Panc1 (cell line): ENCODE data around the gene DHRS4.
"Not testable (repeated sequence)": the region's sequence is repeated elsewhere in the genome, so short reads cannot be mapped to it uniquely, and the experiment has no call there.

ENCODE experiments used
- CTCF ChIP-seq: fragments of 450-650 bp; IDR thresholded peaks from 2 replicates; pipeline ENCODE4 v1.5.1; 2017; ENCODE audit warnings: mild to moderate bottlenecking
- POLR2AphosphoS5 ChIP-seq: IDR thresholded peaks from 2 replicates; pipeline ENCODE4 v1.6.1; 2012; ENCODE audit warnings: mild to moderate bottlenecking, low read depth, low read length, moderate library complexity
- REST ChIP-seq, 2 experiments: IDR thresholded peaks; 2 replicates each; pipeline ENCODE4 v1.6.1; 2011 to 2012; ENCODE audit warnings: low read depth in 2 of 2, control low read depth in 1 of 2, low read length in 1 of 2, mild to moderate bottlenecking in 1 of 2, moderate library complexity in 1 of 2; ENCODE audit not compliant: insufficient read depth in 1 of 2
- TCF7L2 ChIP-seq: IDR thresholded peaks from 2 replicates; pipeline ENCODE4 v1.6.1; 2011; ENCODE audit warnings: mild to moderate bottlenecking, low read depth, low read length, inconsistent platforms

- TF ChIP-seq TCF7L2; CTCF; POLR2AphosphoS5; REST (IDR thresholded peaks at IDR 0.05; ENCODE audit: insufficient read depth in 1 of 2, low read depth in 2 of 2, low read length in 1 of 2): not testable (repeated sequence)
Observed at GRCh38 chr14:24001679-24002078, 48.1 kb downstream of the DHRS4 start.
